Measurements from ENCODE around the gene SSUH2.
"Not testable (repeated sequence)": the region's sequence is repeated elsewhere in the genome, so short reads cannot be mapped to it uniquely, and the experiment has no call there.

Gene SSUH2

DNA sequence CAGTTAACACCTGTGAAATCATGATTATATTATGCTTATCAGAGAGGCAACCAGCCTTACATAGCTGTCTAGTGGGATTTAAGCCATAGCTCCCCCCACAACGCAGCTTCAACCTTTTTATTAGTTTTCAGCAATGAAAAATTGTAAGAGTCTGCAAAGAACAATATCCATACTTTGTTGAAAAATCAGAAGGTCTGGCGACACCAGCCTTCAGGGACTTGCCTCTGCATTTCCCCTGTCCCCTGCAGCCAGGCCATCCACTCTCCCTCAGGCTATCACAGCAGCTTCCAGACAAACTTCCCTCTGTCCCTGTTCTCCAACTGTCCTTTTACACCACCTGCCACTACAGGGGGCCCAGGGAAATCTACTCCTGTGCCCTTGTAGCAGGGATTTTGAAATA, 59.9 kb downstream of the SSUH2 start:
- H3K9ac ChIP-seq (ENCODE audit: low read length) = no peak overlapping the region
- H3K9me3 ChIP-seq (ENCODE audit: low read length) = no peaks in the 10 kb centered on the region
- H3K4me3 ChIP-seq (ENCODE audit: low read depth in 1 of 2, low read length in 2 of 2) = no peak overlapping the region
- H3K27me3 ChIP-seq (ENCODE audit: control insufficient read depth in 1 of 2, insufficient read depth in 2 of 2, low read length in 2 of 2) = no peaks in the 10 kb centered on the region
- H3K4me1 ChIP-seq (ENCODE audit: insufficient read depth, low read length) = no peaks in the 10 kb centered on the region
- H3K36me3 ChIP-seq (ENCODE audit: insufficient read depth, low read length) = no peaks in the 10 kb centered on the region
- no peak overlapping the region for H3K27ac ChIP-seq (ENCODE audit: low read depth, low read length)

DNA sequence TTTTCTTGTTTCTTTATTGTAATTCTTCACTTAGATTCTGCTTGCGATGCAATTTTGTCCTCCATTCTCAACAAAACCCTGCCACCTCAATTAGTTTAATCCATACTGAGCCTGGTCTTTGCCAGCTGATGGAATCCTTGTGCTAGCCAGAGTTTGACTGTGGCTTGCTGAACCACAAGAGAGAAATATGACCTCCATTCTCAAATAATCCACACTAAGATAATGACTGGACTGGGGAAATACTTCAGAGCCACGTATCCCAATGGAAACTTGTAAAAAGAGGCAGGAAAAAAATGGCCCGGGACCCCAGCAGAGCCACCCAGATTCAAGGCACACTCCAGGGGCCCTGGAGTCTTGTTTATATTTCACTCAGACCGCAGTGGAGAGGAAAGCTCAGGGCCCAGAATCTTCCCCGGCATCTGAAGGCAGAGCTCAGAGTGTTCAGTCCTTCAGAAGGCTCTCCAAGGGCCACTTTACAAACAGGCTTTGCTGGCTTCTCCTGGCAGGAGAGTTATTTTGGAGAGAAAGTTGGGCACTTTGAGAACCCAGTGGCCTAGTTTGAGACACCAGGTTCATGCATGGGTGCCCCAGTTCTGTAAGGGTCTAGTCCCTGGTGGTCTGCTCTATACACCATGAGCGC, 62.7 kb downstream of the SSUH2 start:
- H3K4me1 ChIP-seq (ENCODE audit: insufficient read depth, low read length) = no peaks in the 10 kb centered on the region
- H3K9ac ChIP-seq (ENCODE audit: low read length) = no peak overlapping the region
- no peak overlapping the region for H3K4me3 ChIP-seq (ENCODE audit: low read depth in 1 of 2, low read length in 2 of 2)
- no peaks in the 10 kb centered on the region for H3K36me3 ChIP-seq (ENCODE audit: insufficient read depth, low read length)
- no peaks in the 10 kb centered on the region for H3K27me3 ChIP-seq (ENCODE audit: control insufficient read depth in 1 of 2, insufficient read depth in 2 of 2, low read length in 2 of 2)
- H3K9me3 ChIP-seq (ENCODE audit: low read length) = no peaks in the 10 kb centered on the region
- no peak overlapping the region for H3K27ac ChIP-seq (ENCODE audit: low read depth, low read length)

DNA sequence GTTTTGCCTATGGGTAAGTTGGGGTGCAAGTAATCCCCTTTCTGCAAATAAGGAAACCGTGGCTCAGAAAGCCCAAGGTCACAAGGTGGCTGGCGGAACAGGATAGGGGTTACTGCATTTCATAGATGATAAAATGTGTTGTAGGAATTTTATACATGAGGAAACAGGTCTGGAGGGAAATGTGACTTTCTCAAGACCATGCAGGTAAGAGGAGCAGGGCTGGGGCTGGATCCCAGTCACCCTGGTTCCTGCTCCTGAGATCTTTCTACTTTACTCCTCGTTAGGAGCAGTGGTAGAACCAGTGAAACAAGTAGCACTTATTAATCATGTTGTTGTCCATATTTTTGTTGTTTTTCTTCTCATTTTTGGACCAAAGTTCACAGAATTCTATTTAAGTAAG, 63.2 kb downstream of the SSUH2 start:
- H3K27ac ChIP-seq (ENCODE audit: low read depth, low read length) = no peak overlapping the region
- H3K9ac ChIP-seq (ENCODE audit: low read length) = no peak overlapping the region
- no peaks in the 10 kb centered on the region for H3K4me1 ChIP-seq (ENCODE audit: insufficient read depth, low read length)
- no peak overlapping the region for H3K4me3 ChIP-seq (ENCODE audit: low read depth in 1 of 2, low read length in 2 of 2)
- no peaks in the 10 kb centered on the region for H3K27me3 ChIP-seq (ENCODE audit: control insufficient read depth in 1 of 2, insufficient read depth in 2 of 2, low read length in 2 of 2)
- no peaks in the 10 kb centered on the region for H3K36me3 ChIP-seq (ENCODE audit: insufficient read depth, low read length)
- H3K9me3 ChIP-seq (ENCODE audit: low read length) = no peaks in the 10 kb centered on the region

DNA sequence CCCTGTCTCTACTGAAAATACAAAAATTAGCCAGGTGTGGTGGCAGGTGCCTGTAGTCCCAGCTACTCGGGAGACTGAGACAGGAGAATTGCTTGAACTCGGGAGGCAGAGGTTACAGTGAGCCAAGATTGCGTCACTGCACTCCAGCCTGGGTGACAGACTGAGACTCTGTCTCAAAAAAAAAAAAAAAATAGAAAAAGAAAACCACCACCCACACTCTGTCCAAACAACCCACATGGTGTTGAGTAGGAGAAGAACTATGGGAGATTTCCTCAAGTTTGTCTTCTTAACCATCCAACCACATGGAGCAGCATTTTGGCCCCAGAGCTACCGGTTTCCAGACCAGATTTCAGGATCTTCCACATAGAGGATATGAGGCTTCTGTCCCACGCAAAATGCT, 64.2 kb downstream of the SSUH2 start:
- H3K27ac ChIP-seq (ENCODE audit: low read depth, low read length); H3K27me3 ChIP-seq (ENCODE audit: control insufficient read depth in 1 of 2, insufficient read depth in 2 of 2, low read length in 2 of 2); H3K9ac ChIP-seq (ENCODE audit: low read length); H3K4me1 ChIP-seq (ENCODE audit: insufficient read depth, low read length); H3K9me3 ChIP-seq (ENCODE audit: low read length); H3K4me3 ChIP-seq (ENCODE audit: low read depth in 1 of 2, low read length in 2 of 2); H3K36me3 ChIP-seq (ENCODE audit: insufficient read depth, low read length): not testable (repeated sequence)

DNA sequence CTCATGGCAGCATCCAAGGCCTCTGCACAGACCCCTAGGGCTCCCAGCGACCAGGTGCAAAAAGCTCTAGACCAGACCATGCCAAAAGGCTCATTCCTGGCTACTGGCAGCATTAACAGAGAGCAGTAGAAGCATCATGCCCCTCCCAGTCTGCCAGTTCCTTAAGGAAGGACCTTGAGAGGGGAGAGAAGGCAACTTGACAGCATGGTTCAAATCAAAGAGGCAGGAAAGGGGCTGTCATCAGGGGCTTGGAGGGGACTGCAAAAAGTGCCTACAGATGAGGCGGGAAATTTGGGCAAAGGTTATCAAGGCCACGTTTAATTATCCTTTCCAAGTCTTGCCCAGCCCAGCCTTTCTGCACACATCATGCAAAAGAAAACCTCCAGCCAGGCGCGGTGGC, 64.7 kb downstream of the SSUH2 start:
- no peak overlapping the region for H3K4me3 ChIP-seq (ENCODE audit: low read depth in 1 of 2, low read length in 2 of 2)
- H3K9ac ChIP-seq (ENCODE audit: low read length) = no peak overlapping the region
- H3K36me3 ChIP-seq (ENCODE audit: insufficient read depth, low read length) = no peaks in the 10 kb centered on the region
- H3K9me3 ChIP-seq (ENCODE audit: low read length) = no peaks in the 10 kb centered on the region
- H3K27ac ChIP-seq (ENCODE audit: low read depth, low read length) = no peak overlapping the region
- no peaks in the 10 kb centered on the region for H3K4me1 ChIP-seq (ENCODE audit: insufficient read depth, low read length)
- H3K27me3 ChIP-seq (ENCODE audit: control insufficient read depth in 1 of 2, insufficient read depth in 2 of 2, low read length in 2 of 2) = no peaks in the 10 kb centered on the region

DNA sequence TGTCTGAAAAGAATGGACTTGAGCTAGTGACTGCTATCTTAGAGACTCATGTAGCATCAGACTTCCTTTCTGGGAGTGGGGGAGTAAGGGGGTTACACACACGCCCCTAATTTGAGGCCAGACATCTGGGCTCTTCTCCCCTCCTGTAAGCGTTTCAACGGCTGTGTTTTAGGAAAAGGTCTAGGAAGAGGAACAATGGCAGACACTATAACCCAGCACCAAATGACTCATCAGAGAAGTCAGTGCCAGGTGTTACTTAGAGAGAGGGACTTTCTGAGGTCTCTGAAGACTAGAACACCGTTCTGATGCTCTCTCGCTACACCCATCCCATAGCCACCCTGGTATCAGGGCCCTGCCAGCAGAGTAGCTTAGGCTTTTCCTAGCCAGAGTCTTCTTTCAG, 65.5 kb downstream of the SSUH2 start:
- Histone ChIP-seq H3K9me3 (ENCODE audit: low read length) (no peaks in the 10 kb centered on the region), H3K27ac (ENCODE audit: low read depth, low read length) (no peak overlapping the region), H3K27me3 (ENCODE audit: control insufficient read depth in 1 of 2, insufficient read depth in 2 of 2, low read length in 2 of 2) (no peaks in the 10 kb centered on the region), H3K36me3 (ENCODE audit: insufficient read depth, low read length) (no peaks in the 10 kb centered on the region), H3K4me3 (ENCODE audit: low read depth in 1 of 2, low read length in 2 of 2) (no peak overlapping the region), H3K4me1 (ENCODE audit: insufficient read depth, low read length) (no peaks in the 10 kb centered on the region), H3K9ac (ENCODE audit: low read length) (no peak overlapping the region)

DNA sequence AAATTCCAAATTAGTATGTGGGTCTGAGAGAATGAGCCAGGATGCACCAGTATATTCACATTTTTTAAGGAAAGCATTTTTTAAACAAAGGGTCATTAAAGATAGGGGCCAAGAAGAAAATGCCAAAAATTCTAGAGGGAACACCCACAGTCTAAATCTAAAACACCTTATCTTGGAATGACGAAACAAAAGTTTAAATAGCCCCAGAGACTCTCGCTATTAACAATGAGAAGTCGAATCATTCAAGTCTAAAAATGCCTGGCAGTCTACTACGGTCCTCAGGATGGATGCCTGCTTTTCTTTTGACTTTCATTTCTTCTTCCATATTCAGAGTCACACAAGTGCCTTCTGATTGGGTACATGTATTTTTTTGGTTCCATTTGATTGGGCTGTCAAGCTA, 66.3 kb downstream of the SSUH2 start:
- Histone ChIP-seq H3K4me3 (ENCODE audit: low read depth in 1 of 2, low read length in 2 of 2) (no peak overlapping the region), H3K9me3 (ENCODE audit: low read length) (no peaks in the 10 kb centered on the region), H3K9ac (ENCODE audit: low read length) (no peak overlapping the region), H3K4me1 (ENCODE audit: insufficient read depth, low read length) (no peaks in the 10 kb centered on the region), H3K27ac (ENCODE audit: low read depth, low read length) (no peak overlapping the region), H3K36me3 (ENCODE audit: insufficient read depth, low read length) (no peaks in the 10 kb centered on the region), H3K27me3 (ENCODE audit: control insufficient read depth in 1 of 2, insufficient read depth in 2 of 2, low read length in 2 of 2) (no peaks in the 10 kb centered on the region)

DNA sequence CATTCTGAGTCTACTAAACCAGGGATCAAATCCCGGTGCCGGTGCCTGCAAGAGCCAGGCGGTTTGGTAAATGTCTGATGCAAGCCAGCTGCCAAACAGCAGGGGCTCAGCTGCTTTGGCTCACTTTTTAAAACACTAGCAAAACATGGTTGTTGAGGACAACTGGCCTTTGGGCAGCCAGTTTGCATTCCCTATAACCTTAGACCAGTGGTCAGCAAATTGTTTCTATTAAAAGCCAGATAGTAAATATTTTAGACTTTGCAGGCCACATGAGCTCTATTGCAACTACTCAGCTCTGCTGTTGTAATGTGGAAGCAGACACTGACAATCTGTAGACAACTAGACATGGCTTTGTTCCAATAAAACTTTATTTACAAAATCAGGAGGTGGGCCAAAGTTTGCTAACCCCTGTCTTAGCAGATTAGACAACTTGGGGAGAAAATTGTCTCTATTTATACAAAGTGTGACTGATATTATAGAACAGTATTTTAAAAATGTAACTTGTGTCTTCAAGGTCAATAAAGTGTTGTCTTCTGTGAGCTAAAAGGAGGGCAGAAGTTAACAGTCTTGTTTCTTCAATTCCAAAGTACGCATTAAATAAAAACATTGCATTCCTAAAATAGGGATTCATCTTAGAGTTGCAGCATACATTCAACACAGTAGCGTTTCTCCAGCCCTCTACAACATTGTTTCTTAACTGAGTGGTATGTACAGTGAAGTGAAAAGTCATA, 67.6 kb downstream of the SSUH2 start:
- Histone ChIP-seq H3K27ac (ENCODE audit: low read depth, low read length) (no peak overlapping the region), H3K9me3 (ENCODE audit: low read length) (no peaks in the 10 kb centered on the region), H3K36me3 (ENCODE audit: insufficient read depth, low read length) (no peaks in the 10 kb centered on the region), H3K9ac (ENCODE audit: low read length) (no peak overlapping the region), H3K27me3 (ENCODE audit: control insufficient read depth in 1 of 2, insufficient read depth in 2 of 2, low read length in 2 of 2) (no peaks in the 10 kb centered on the region), H3K4me3 (ENCODE audit: low read depth in 1 of 2, low read length in 2 of 2) (no peak overlapping the region), H3K4me1 (ENCODE audit: insufficient read depth, low read length) (no peaks in the 10 kb centered on the region)

DNA sequence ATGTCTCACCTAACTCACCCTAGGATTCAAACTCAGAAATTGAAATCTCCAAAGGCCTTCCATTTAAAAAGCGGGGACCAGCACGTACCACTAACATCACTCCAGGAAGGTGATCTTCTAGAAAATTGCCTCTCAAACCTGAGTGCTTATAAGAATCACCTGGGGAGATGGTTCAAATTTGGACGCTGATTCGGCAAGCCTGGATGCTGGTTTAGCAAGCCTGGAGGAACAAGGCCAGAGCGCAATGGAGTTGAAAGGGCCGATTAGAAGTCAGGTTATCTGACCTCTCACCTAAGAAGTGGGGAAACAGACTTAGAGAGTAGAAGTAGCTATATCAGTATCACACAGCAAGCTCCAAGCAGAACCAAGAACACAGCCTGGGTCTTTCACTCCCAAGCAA, 68.2 kb downstream of the SSUH2 start:
- Histone ChIP-seq H3K36me3 (ENCODE audit: insufficient read depth, low read length) (no peaks in the 10 kb centered on the region), H3K27me3 (ENCODE audit: control insufficient read depth in 1 of 2, insufficient read depth in 2 of 2, low read length in 2 of 2) (no peaks in the 10 kb centered on the region), H3K4me3 (ENCODE audit: low read depth in 1 of 2, low read length in 2 of 2) (no peak overlapping the region), H3K9me3 (ENCODE audit: low read length) (no peaks in the 10 kb centered on the region), H3K27ac (ENCODE audit: low read depth, low read length) (no peak overlapping the region), H3K9ac (ENCODE audit: low read length) (no peak overlapping the region), H3K4me1 (ENCODE audit: insufficient read depth, low read length) (no peaks in the 10 kb centered on the region)

DNA sequence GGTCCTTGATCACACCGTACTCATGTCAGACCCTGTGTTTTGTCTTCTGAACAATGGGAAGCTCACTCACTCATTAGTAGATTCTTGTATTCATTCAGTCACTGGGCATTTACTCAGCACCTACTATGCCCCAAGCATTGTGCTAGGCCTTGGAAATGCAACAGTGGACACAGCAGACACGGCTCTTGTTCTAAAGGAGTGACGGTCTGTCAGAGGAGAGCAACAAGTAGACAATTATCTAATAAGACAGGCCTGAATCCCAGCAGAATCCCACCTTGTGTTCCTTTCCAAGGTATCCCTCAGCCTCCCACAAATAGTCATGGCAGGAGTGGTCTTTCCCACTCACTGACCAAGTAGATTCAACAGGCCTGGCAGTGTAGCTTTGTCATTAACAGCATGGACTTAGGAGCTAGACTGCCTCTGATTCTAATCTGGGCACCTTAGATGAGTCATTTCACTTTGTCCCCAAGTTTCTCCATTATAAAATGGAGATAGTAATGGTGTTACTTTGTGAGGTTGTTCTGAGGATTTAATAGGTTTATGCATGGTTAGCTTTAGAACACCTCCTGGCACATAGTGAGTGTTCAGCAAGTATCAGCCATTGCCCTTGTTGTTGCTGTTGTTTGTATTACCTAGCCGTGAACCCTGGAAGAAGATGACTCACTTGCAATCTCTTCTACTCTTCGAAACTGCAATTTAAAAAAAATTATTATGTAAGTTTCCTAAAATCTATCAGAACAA, 69.1 kb downstream of the SSUH2 start:
- Histone ChIP-seq H3K9ac (ENCODE audit: low read length) (no peak overlapping the region), H3K4me1 (ENCODE audit: insufficient read depth, low read length) (no peaks in the 10 kb centered on the region), H3K9me3 (ENCODE audit: low read length) (no peaks in the 10 kb centered on the region), H3K27me3 (ENCODE audit: control insufficient read depth in 1 of 2, insufficient read depth in 2 of 2, low read length in 2 of 2) (no peaks in the 10 kb centered on the region), H3K4me3 (ENCODE audit: low read depth in 1 of 2, low read length in 2 of 2) (no peak overlapping the region), H3K27ac (ENCODE audit: low read depth, low read length) (no peak overlapping the region), H3K36me3 (ENCODE audit: insufficient read depth, low read length) (no peaks in the 10 kb centered on the region)

DNA sequence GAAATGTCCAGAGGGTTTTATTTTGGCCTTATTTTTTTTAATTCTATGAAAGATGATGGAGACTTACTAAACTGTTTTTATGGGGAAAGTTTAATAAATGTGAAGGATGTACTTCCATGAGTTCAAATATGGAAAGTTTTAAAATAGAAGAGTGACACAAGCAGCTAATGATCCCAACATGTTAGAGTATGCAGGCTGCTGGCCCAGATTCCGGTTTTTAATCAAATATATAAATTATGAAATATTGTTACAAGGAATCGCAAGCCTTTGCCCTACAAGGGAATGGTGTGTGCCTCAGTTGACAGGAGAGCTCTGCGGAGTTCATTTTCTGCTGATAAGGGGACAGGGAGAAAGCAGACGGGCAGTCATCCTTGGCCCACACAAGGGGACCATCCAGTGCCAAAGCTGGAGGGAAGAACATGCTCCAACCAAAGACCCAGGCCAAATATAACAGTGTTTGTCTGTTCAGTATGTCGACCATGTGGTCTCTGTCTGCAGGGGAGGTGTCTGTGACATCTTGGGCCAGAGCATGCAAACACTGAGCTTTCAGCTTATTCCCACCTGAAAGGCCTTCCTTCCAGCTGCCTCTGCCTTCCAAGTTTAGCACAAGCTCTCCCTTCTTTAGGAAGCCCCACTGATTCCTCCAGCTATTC, 69.8 kb downstream of the SSUH2 start:
- Histone ChIP-seq H3K27me3 (ENCODE audit: control insufficient read depth in 1 of 2, insufficient read depth in 2 of 2, low read length in 2 of 2) (no peaks in the 10 kb centered on the region), H3K4me1 (ENCODE audit: insufficient read depth, low read length) (no peaks in the 10 kb centered on the region), H3K36me3 (ENCODE audit: insufficient read depth, low read length) (no peaks in the 10 kb centered on the region), H3K9ac (ENCODE audit: low read length) (no peak overlapping the region), H3K27ac (ENCODE audit: low read depth, low read length) (no peak overlapping the region), H3K9me3 (ENCODE audit: low read length) (no peaks in the 10 kb centered on the region), H3K4me3 (ENCODE audit: low read depth in 1 of 2, low read length in 2 of 2) (no peak overlapping the region)

Measured in muscle layer of colon (tissue), 2 donors.